NOMO-1 (cell line): ENCODE data around the gene ZBTB16.

Experiments
- DNase-seq, 2 experiments: peaks; one replicate each; lab custom pipeline; 2025; ENCODE audit not compliant: unreplicated experiment in 2 of 2; lab: John Stamatoyannopoulos, UW

The ZBTB16 gene

DNA sequence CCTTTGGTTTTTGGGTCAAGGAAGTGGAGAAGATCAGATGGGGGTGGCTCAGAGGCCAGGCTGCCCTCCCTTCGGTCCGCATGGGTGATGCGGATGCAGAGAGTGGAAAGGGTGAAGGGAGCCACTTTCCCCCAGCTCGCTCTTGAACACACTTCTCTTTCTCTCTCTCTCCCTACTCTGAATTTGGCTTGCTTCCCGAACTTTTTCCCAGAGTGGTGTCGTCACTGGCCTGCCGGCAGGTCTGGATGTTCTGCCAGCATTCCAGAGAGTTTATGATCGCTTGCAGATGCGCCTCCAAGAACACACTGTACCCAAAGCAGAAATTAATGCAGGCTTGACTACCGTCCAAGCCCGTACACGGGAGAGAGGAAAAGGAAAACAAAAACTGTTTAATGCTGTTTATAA, 103.2 kb downstream of the ZBTB16 start:
- no peak for DNase-seq

GRCh38 chr11:114163229-114163631, 103.7 kb downstream of the ZBTB16 start:
- no peak for DNase-seq

DNA sequence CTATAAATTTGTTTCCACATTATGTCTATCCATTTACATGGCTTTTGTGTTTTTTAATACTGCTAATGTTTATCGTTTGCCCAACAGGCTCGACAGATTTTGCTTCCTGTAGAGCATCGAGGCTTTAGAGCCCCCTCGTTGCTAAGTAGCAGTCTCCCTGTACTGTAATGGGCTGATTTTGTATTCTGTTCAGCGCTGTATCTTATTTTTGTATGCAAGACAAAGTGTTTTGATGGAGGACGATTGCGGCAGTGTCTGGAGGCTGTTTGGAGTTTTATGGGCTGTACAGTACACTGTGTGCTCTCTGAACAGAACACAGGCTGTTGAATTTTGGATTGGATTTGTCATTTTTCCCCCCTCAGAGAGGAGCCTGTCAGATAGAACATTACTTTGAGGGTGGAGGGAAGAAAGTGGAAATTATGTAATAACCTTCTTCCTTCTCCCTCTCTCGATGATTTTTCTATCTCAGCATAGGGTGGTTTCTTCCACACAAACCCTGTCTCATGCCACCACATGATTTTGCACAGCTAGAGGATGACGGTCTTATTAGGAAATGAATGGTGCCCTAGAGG, 104.4 kb downstream of the ZBTB16 start:
- peak in 1 of 2 experiments; percentile 30 for DNase-seq

GRCh38 chr11:114164546-114164945, 105.0 kb downstream of the ZBTB16 start:
- no peak for DNase-seq

DNA sequence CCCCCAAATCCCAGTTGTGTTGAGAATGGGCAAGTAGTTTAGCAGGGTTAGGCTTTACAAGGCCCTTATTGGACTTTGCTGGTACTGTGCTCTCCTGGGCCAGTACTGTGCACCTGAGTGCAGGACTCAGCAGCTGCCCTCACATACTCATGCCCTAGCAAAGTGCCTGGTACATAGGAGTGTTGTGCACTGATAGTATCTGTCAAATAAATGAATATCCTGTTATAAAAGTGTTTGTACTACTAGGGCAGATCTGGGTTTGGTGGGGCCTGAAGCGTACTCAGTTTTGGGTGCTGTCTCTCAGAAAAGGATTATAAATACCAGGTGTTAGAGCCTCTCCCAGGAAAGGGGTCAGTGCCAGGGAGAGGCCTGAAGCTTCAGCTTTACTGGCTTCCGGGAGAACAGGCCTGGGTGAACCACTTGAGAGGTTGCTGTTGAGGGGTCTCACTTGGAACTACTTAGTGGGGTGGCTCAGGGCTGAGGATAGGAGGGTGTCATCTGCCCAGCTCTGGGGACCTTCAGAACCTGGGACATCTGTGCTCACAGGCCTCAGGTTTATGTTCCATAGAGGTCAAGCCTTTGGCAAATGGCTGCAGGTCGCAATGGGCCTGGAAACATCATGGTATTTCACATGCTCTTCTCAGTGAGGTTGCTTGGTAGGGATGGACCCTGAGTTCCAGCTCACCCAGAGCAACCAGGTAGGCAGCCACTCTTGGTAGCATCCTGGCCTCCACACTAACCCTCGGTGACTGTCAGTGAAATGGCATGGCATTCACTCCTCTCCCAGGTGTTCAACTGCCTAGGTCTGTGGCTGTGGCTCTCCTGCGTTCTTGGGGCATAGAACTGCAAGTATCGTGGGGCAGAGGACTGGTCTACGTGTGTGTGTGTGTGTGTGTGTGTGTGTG, 106.1 kb downstream of the ZBTB16 start:
- DNase-seq, result no peak

DNA sequence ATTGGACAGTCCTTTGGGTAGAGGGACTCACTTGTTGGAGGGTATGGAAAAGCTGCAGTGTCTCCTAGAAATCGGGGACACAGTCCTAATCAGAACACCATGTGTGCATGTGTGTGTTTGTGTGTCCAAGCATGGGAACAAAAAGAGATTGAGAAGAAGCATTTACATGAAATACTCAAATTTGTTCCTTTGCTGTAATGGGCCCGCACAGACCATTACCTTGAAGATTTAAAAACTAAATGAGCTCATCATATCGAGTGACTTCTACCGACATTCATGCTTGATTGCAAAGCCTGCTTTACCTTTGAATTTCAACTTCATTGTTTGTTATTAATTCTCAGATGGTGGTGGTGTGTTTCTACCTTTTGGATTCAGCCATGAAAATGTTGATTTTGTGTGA, 106.9 kb downstream of the ZBTB16 start:
- no peak for DNase-seq

- peak; percentile 66 to 79 for DNase-seq
Observed at GRCh38 chr11:114166897-114167323, 107.4 kb downstream of the ZBTB16 start.

- DNase-seq, result no peak
Observed at GRCh38 chr11:114167355-114167754, 107.8 kb downstream of the ZBTB16 start.

- DNase-seq, result no peak
Observed at GRCh38 chr11:114167771-114168448, 108.4 kb downstream of the ZBTB16 start.

- DNase-seq, result no peak
Observed at GRCh38 chr11:114168691-114169090, 109.2 kb downstream of the ZBTB16 start.

GRCh38 chr11:114169321-114169749, 109.8 kb downstream of the ZBTB16 start:
- DNase-seq, result no peak

GRCh38 chr11:114169821-114170220, 110.3 kb downstream of the ZBTB16 start:
- no peak for DNase-seq

DNA sequence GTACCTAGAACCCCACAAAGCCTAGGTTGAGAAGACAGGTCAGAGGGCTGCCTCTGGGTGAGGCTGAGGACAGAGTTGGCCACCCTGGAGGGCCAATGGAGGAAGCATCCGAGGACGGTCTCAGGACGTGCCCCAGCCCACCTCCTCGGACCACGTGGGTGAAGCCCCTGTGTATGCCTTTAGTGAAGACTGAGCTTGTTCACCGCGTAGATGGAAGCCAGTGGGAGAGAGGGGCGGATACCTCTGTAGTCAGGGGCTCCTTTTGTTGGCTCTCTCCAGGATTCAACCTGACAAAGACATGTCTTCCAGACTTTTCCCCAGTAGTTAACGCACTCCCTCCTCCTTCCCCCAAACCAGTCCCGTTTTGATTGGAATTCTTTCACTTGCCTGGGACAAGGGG, 110.7 kb downstream of the ZBTB16 start:
- DNase-seq, result no peak

DNA sequence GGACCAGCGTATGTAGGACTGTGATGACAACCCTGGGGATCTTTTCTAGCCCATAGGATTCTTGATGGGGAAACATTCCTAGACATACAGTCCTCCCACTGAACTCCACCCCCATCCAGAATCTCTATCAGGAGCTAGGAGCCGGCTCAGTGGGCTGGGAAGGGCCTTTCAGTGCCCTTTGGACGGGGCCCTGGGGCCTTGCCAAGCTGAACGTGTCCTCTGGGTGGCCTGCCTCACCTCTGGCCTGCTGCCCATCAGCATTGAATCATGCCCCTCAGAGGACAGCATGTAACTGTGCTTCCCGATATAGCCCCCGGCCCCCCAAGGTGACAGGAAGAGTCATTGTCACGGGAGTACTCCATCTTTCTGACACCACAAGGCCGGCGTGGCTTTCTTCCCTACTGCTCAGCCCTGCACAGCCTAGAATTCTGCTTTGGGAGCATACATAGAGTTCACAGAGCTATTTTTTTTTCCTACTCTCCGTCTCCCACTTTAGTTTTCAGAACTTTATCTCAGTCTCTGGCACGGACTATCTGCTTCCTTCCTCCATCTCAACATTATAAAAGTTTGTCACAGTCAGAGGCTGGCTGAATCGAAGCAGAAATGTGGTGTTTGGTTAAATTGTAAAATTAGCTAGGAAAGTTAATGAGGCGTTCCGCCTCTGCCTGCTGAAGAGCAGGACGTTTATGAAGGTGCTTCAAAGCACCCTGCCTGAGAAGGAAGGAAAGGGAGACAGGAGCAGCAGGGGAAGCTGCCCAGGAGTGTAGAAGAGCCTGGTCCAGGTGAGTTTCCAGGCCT, 111.9 kb downstream of the ZBTB16 start:
- DNase-seq, result no peak

DNA sequence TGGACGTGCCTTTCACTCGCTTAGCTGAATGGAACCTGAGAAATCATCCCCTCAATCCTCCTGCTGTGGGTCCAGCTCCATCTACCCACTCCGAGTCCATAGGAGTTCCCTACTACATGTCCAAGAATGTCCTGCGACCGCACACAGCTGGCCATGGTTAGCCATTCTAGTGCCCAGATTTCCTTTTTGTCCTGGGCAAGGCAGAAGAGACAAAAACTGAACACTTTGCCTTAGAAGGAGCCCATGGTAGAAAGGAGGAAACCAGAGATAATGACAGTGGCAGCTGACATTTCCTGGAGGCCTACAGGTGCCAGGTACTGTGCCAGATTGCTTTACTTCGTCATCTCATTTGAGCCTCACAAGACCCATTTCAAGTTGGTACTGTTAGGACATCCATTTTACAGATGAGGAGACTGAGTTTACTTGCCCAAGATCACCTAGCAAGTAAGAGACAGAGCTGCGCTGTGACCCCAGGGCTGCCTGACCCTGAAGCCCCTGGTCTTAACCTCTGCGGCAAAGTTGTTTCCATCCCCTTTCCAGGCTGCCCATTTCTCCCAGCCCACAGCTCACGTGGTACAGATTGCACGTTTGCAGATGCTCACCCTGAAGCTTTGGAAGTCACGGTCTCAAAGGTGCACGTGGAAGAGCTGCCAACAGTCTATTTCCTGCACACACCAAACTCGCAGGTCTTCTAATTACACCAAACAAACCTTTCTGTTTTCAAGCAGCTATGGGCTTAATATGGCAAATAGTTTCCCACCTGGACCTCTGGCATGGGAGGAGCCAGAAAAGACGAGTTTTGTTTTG, 112.7 kb downstream of the ZBTB16 start:
- no peak for DNase-seq

DNA sequence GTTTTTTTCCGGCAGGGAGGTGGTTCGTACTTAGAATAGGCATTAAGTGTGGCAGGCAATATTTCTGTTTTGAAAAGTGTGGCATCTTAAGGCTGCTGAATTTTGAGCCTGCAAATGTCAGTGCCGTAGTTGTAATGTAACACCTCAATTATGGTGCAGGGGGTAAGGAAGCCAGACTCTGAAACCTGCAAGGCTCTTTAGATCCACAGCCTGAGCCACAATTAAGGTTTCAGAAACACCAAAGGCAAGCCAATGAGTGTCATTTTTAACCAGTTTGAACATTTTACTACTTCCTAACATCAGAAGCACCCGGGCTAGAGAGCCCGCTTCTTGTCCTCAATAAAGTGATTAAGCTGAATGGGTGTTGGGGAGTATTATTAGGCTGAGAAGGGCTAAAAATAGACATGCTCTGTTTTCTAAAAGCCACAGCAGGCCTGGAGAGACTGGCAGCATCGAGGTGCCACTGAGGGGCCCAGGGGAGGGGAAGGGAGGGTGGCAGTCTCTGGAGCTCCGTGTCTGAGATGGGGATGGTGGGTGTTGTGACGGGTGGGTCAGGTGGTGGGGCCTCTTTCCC, 113.4 kb downstream of the ZBTB16 start:
- no peak for DNase-seq

DNA sequence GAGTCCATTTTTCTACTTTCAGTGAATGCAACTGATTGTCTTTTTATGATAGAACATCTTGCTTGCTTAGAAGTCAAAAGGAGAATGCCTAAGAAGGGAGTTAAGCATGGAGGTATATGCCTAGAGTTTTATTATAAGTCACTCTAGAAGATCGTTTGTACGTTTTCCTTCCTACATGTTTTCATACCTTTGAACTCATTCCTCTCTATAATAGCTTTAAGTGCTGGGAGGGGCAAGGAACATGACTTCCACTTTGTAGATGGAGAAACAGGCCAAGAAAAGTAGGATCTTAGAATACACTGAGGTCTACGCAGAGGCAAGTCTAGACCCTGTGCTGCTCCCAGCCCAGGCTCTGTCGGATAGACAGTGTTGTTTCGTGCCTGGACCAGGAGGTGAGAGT, 114.3 kb downstream of the ZBTB16 start:
- DNase-seq, result no peak

DNA sequence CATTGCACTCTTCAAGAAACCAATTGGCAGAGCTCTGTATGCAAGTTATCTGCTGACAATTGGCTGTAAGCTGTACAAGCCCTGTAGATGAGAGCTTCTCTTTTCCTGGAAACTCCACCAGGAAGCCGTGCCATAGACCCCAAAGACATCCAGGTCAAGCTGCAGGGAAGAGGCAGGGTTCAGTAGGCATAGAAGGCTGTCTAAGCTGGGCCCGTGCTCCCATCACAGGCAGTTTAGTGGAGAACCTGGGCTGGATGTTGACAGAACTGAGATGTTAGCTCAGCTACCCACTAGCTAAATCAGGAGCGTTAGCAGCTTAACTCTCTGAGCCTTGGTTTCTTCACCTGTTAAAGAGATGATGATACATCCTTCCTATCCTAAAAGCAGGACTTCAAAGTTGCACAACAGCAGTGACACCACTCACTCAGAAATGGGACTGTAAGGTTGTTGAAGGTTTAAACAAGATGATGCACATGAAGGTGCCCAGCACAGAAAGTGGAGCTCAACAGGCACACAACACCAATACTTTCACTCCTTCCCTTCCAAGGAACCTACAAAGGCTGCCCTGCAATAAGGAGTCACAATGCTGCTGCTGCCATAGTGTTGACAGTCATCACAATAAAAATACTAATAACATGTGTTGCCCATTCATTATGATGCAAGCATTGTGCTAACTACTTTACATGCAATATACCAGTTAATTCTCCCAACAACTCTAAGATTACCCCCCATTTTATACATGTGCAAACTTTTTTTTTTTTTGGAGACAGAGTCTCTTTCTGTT, 115.4 kb downstream of the ZBTB16 start:
- DNase-seq, result no peak

DNA sequence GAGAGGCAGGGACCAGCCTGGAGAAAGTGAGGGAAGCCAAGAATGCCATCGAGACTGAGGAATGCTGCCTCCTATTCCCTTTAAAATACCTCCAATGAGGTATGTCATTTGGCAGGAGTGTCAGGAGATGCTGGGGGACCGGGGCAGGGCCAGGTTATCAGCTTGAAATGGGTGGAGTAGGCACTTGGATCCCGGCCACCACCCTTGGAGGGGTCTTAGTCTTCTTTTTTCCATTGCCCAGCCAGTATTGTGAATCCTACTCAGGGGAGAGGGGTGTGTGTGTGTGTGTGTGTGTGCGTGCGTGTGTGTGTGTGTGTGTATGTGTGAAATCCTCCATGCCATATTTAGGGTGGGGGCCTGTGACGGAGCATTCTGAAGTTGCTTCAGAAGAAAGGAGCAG, 116.2 kb downstream of the ZBTB16 start:
- no peak for DNase-seq
